GM12892 (cell line): ENCODE results near the gene TTC28.

Source experiments
- POLR2A ChIP-seq: IDR thresholded peaks from 2 replicates; pipeline ENCODE4 v1.6.1; 2011; ENCODE audit warnings: low read depth, low read length, control low read depth
- TAF1 ChIP-seq: IDR thresholded peaks from 2 replicates; pipeline ENCODE4 v1.6.1; 2011; ENCODE audit warnings: low read depth, mild to moderate bottlenecking, control low read depth, low read length, borderline replicate concordance

DNA sequence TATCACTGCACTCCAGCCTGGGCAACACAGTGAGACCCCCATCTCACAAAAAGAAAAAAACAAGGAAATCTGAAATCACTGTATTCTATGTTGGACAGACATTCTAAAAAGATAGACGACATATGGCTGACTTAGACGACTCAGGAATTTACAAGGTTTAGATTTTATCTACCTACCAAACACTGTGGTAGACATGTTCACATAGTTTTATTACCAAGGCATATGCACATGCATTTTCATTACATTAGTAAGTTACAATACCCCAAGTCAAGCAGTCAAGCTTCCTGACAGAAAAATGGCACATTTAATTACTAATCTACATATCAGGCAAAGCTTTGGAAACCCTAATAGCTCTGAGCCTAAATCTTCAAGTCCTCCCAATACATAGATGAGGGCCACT, 262.2 kb downstream of the TTC28 start:
- TF ChIP-seq POLR2A (no peak), TAF1 (no peak)
